DND-41 (cell line): Measurements from ENCODE around the gene TMC3.

Experiments
- ATAC-seq: fragments of 200-7000 bp; cut with Tn5 transposase; 3 replicates; pipeline ENCODE4 v1.9.1; 2021; ENCODE audit warnings: low read depth; ENCODE audit not compliant: insufficient read depth
- DNase-seq: peaks from one replicate; pipeline ENCODE4 v3.0.0-alpha.2; 2020
- H2AFZ ChIP-seq: 2 replicates; pipeline ENCODE4 v1.6.0; 2012; ENCODE audit warnings: low read depth, low read length
- H3K27ac ChIP-seq: 2 replicates; pipeline ENCODE4 v1.5.1; 2012; ENCODE audit warnings: low read length, inconsistent platforms
- H3K27me3 ChIP-seq: fragments of 200-600 bp; sonication (generic); 2 replicates; pipeline ENCODE4 v1.6.0; 2012; ENCODE audit warnings: low read length, mild to moderate bottlenecking, inconsistent platforms; ENCODE audit not compliant: insufficient read depth, poor library complexity
- H3K36me3 ChIP-seq: 2 replicates; pipeline ENCODE4 v1.5.1; 2012; ENCODE audit warnings: low read length, inconsistent platforms; ENCODE audit not compliant: insufficient read depth
- H3K4me1 ChIP-seq: 2 replicates; pipeline ENCODE4 v1.5.1; 2012; ENCODE audit warnings: mild to moderate bottlenecking, low read length; ENCODE audit not compliant: insufficient read depth
- H3K4me2 ChIP-seq: 2 replicates; pipeline ENCODE4 v1.6.0; 2012; ENCODE audit warnings: mild to moderate bottlenecking, moderate library complexity, low read length, inconsistent platforms; ENCODE audit not compliant: insufficient read depth
- H3K4me3 ChIP-seq, 2 experiments: fragments of 200-600 bp in 1 of 2; shearing (Covaris generic) in 1 of 2; 2 replicates each; pipeline ENCODE4 v1.5.1; 2012 to 2016; ENCODE audit warnings: inconsistent platforms in 2 of 2, low read length in 2 of 2, mild to moderate bottlenecking in 2 of 2, low read depth in 1 of 2, moderate library complexity in 1 of 2
- H3K79me2 ChIP-seq: 2 replicates; pipeline ENCODE4 v1.6.0; 2012; ENCODE audit warnings: low read length, inconsistent platforms; ENCODE audit not compliant: insufficient read depth
- H3K9ac ChIP-seq: 2 replicates; pipeline ENCODE4 v1.6.0; 2012; ENCODE audit warnings: low read depth, mild to moderate bottlenecking, inconsistent platforms, low read length, moderate library complexity
- H3K9me3 ChIP-seq: 2 replicates; pipeline ENCODE4 v1.5.1; 2012; ENCODE audit warnings: low read length, moderate library complexity, mild to moderate bottlenecking, inconsistent platforms; ENCODE audit not compliant: insufficient read depth, severe bottlenecking
- H4K20me1 ChIP-seq: 2 replicates; pipeline ENCODE4 v1.6.0; 2012; ENCODE audit warnings: low read length; ENCODE audit not compliant: insufficient read depth
- EZH2 ChIP-seq: IDR thresholded peaks from 3 replicates; pipeline ENCODE4 v1.6.1; 2012; ENCODE audit warnings: borderline replicate concordance, low read depth, mild to moderate bottlenecking, moderate library complexity, low read length, inconsistent platforms; ENCODE audit not compliant: severe bottlenecking
- TF ChIP-seq, protein P1 (sequence below): IDR thresholded peaks from 2 replicates; pipeline ENCODE4 v1.5.1; 2012; ENCODE audit warnings: borderline replicate concordance, low read length, moderate library complexity, mild to moderate bottlenecking; ENCODE audit not compliant: poor library complexity, severe bottlenecking; ENCODE audit errors: extremely low read depth

Gene TMC3

DNA sequence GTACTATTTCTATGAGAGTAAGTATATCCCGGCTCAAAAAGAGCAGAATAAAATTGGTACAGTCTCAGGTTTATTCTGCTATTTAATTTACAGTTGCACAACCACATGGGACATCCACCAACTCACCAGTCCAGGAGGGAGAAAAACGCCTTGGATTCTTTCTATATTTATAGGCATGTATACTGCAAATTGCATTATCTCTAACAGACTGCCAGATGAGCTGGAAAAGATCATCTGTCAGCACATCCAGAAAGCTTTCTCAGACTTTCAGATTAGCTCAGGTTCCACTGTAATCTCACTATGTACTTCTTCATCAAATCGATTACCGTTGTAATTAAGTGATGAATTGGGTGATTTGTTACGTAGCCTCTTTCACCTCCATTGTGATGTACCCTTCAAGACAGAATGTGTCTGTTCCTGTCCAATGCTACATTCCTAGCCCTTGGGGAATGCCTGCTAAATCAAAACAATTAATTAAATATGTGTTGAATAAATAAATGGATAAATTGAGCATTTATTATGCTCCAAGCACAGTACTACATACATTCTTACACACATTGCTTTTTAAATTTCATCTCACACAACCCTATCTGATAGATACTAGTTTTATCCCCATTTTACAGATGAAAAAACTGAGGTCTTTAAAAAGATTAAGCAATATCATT is 38.1 kb upstream of the TMC3 start:
- DNase-seq (no peak), ATAC-seq (no peak)
- H4K20me1 ChIP-seq = no peaks in the 10 kb centered on the region
- H3K4me2 ChIP-seq = no peak overlapping the region
- H3K79me2 ChIP-seq = peaks cover 13% of the 10 kb centered on the region
- H2AFZ ChIP-seq = no peak overlapping the region
- H3K27ac ChIP-seq = no peak overlapping the region
- H3K27me3 ChIP-seq = no peaks in the 10 kb centered on the region
- TF ChIP-seq, protein P1, sequence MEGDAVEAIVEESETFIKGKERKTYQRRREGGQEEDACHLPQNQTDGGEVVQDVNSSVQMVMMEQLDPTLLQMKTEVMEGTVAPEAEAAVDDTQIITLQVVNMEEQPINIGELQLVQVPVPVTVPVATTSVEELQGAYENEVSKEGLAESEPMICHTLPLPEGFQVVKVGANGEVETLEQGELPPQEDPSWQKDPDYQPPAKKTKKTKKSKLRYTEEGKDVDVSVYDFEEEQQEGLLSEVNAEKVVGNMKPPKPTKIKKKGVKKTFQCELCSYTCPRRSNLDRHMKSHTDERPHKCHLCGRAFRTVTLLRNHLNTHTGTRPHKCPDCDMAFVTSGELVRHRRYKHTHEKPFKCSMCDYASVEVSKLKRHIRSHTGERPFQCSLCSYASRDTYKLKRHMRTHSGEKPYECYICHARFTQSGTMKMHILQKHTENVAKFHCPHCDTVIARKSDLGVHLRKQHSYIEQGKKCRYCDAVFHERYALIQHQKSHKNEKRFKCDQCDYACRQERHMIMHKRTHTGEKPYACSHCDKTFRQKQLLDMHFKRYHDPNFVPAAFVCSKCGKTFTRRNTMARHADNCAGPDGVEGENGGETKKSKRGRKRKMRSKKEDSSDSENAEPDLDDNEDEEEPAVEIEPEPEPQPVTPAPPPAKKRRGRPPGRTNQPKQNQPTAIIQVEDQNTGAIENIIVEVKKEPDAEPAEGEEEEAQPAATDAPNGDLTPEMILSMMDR = no peak
- TF ChIP-seq EZH2 = no peak
- H3K36me3 ChIP-seq = no peaks in the 10 kb centered on the region
- H3K4me3 ChIP-seq = no peak overlapping the region
- H3K4me1 ChIP-seq = peaks cover 53% of the 10 kb centered on the region
- peaks cover 2% of the 10 kb centered on the region for H3K9me3 ChIP-seq
- H3K9ac ChIP-seq = no peak overlapping the region

DNA sequence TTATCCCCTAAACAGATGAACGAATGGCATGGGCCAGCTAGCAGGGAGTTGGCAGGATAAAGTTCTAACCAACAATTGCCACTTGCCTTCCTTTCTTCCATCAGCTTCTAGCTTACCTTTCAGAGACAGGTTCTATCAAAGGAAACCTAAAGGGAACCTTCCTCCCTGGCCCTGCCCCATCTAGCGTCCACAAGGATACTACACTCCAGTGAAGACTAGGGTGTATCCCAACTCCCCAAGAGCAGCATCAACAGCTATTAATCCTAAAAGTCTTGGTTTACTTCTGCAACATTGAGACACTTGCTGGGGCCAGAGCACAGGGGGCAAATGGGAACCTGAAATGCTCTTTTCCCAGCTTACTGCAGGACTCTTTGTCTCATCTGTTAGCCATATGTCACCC is 37.0 kb upstream of the TMC3 start:
- H3K4me3 ChIP-seq = no peak overlapping the region
- H3K9me3 ChIP-seq = peaks cover 2% of the 10 kb centered on the region
- ATAC-seq (no peak), DNase-seq (no peak)
- H3K27me3 ChIP-seq = no peaks in the 10 kb centered on the region
- H3K9ac ChIP-seq = no peak overlapping the region
- H2AFZ ChIP-seq = peak overlapping the region; percentile 81; the same call in 1 of the 2 replicates
- H3K36me3 ChIP-seq = no peaks in the 10 kb centered on the region
- peak overlapping the region; percentile 66 for H3K4me2 ChIP-seq
- H4K20me1 ChIP-seq = no peaks in the 10 kb centered on the region
- H3K79me2 ChIP-seq = peaks cover 10% of the 10 kb centered on the region
- TF ChIP-seq, protein P1 = no peak
- peak overlapping the region; percentile 61 for H3K27ac ChIP-seq
- peaks cover 43% of the 10 kb centered on the region for H3K4me1 ChIP-seq

DNA sequence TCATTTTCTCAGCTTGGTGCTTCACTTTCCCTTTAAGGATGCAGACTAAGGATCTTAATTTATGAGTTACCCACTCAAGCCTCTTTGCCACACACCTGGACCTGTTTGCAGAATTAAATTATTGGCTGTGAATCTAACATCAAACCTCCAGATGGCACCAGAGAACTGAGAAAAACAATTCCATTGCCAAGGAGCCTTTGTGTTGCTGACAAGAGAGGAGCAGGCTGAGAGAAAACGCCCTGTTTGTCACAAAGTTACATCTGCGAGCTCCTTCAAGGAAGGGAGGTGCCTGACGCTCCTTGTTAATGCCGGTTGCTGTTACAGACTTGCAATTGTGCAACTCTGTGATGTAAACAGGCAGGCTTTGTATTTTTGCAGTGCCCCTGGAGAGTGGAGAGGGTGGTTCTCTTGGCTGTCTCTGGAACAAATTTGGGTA is 36.3 kb upstream of the TMC3 start:
- TF ChIP-seq, protein P1 = peak; percentile 77
- no peak for TF ChIP-seq EZH2
- Histone ChIP-seq H2AFZ (peak overlapping the region; percentile 81), H3K79me2 (peaks cover 5% of the 10 kb centered on the region; the same call in 1 of the 2 replicates), H3K9ac (peak overlapping the region; percentile 39), H3K9me3 (peaks cover 2% of the 10 kb centered on the region), H3K27ac (peak overlapping the region; percentile 61), H3K4me1 (peaks cover 36% of the 10 kb centered on the region), H3K36me3 (no peaks in the 10 kb centered on the region), H3K27me3 (no peaks in the 10 kb centered on the region), H3K4me2 (peak overlapping the region; percentile 66), H4K20me1 (no peaks in the 10 kb centered on the region), H3K4me3 (peak overlapping the region in 1 of 2 experiments; percentile 48; a peak in 2 of 4 replicates)
- ATAC-seq (peak; percentile 45), DNase-seq (peak; percentile 64)

DNA sequence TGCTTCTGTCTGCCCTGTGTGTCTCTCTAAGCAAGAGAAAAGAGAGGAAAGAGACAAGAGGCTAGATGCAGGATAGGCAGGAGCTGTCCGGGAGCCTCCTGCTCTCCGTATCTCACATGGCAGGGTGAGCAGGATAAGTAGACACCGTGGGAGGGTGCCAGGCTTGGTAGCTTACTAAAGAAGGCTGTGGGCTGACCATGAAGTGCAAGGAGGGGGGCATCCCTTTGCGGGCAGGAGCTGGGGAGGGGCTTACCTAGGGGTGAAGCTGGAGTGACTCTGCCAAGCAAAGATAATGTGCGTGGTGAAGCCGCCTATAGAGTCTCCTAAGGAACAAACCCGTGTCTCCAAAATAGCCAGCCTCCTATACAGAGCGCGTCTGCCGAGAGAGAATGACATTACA is 33.7 kb upstream of the TMC3 start:
- Histone ChIP-seq H4K20me1 (no peaks in the 10 kb centered on the region), H3K9ac (no peak overlapping the region), H3K79me2 (no peaks in the 10 kb centered on the region), H3K4me3 (no peak overlapping the region), H3K9me3 (no peaks in the 10 kb centered on the region), H3K4me1 (peaks cover 14% of the 10 kb centered on the region), H3K27ac (no peak overlapping the region), H3K36me3 (no peaks in the 10 kb centered on the region), H3K4me2 (no peak overlapping the region), H2AFZ (no peak overlapping the region), H3K27me3 (no peaks in the 10 kb centered on the region)
- ATAC-seq (no peak), DNase-seq (no peak)
- TF ChIP-seq, protein P1 = no peak
- TF ChIP-seq EZH2 = no peak
